Femur (tissue), 1 donor: ENCODE measurements around the gene TWNK.

Experiments
- DNase-seq: peaks from one replicate; pipeline ENCODE4 v3.0.0-alpha.2; 2017

TWNK gene

DNA sequence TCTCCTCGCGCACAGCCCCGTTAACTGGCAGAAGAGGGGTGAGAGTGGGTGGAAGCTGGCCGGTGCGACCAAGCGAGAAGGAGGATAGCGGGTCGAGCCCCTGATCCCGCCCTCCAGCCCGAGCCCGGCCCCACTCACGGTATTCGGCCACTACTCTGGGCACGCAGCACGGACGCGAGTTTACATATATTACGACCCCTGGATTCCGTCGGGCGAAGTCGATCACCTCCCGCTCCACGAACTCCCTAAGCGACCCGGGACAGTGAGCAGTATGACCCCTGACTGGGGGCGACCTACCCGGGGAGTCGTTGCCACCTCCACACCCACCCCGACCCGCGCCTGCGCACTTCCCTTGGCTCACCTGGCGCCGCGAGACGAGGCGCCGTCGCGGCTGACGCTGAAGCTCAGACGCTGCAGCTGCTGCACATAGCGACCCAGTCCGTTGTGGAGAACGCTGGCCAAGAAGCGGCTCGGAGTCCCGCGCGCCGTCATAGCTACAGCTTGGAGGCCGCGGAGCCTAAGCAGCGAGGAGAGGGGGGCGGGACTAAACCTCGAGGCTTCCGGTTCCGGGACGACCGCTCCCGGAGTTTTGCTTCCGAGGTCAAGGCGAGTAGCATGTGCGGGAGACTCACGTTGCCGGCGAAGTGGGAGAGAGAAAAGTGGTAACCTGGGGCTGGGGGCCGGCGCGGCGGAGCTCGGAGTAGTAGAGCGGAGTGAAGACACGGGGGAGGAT lies at the start of gene TWNK, which contains the start of gene MRPL43:
TWNK (plus strand) TSS at position 592 of the 733 bp plus-strand sequence. CDS start 668 bp downstream, outside the sequence.
MRPL43 (minus strand) TSS at position 546 of the 733 bp plus-strand sequence; CDS start at position 492, 54 bp downstream.
- DNase-seq: peak; percentile 91

DNA sequence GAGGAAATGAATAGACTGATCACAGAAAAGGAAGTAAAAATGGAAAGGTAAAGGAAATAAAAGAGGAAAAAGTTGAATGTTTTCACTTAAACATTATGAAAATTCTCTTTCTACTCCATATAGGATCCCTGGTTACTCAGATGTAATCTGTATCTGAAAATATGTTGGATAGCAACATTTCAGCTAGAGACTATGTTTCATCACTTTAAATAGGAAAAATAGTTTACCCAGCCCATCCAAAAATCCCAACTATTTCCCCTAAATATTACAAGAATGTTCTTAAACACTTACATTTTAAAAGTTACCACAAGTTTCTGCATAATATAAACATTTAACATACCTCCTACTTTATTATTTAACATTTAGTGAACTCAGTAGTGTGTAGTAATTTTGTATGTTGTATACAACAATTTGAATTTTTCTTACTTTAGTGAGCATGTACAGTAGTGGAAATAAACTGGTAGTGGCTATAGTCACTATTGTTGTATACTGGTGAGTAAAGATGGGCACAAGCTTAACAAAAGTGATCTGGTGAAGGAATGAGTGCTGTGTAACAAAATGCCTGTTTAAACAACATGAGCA lies 47.5 kb upstream of the TWNK start:
- DNase-seq: no peak

GRCh38 chr10:100942229-100942628 lies 45.1 kb upstream of the TWNK start:
- DNase-seq: no peak

DNA sequence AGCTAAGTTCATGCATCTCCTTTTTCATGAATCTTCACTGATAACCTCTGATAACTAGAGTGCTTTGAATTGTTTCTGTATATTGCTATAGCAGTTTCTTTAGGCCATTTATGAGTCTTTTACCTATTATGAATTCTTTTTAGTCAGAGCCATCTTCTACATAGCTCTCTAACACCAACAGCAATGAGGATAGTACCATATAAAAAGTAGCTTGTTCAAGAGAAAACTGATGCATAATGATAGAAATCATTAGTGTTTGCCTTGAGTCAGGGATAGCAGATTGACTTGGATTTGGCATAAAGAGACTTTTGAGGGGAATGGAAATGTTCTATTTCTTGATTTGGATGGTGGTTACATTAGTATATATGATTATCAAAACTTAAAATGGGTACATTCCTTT lies 43.8 kb upstream of the TWNK start:
- no peak for DNase-seq

DNA sequence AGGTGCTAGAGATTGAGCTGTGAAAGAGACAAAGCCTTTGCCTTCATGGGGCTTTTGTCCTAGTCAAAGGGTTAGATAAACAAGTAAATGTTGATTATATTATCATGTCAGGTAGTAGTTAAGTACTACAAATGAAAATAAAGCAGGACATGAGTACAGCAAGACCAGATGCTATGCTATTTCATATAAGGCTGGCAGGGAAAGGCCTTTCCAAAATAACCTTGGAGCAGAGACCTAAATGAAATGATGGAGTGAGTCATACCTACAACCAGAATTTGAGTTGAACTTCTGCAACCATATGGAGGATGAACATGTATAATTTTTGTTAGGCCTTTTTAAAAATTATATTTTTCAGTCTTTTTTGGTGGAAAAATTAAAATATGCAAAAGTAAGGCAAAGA lies 41.6 kb upstream of the TWNK start:
- no peak for DNase-seq

DNA sequence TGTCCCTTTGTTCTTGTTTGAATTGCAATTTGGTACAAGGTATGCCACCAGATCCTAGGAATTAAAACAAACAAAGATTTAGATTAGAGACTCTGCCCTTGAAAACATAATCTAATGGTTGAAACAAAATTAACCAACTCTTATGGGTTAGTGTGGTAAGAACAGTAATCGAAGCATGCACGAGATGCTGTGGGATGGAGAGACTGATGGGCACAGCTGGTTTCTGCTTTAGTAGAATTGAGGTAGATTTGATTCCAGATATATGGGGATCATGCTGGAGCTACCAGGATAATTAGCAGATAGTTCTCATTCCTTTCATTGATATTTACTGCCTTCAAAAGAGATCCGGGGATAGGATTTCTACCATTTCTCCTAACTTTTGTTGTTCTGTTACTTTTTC lies 38.4 kb upstream of the TWNK start:
- no peak for DNase-seq

DNA sequence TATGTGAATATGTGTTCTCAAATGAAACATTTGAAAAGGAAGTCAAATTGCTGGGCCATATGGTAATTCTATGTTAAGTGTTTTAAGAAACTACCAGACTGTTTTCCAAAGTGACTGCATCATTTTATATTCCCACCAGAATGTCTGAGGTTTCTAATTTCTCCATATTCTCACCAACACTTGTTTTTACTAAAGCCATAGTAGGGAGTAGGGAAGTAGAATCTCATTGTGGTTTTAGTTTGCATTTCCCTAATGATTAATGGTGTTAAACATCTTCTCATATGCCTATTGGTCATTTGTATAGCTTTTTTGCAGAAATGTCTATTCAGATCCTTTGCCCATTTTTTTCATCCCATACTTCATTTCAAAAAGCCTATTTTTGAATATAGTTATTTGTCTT lies 27.1 kb upstream of the TWNK start:
- no peak for DNase-seq

- DNase-seq: no peak
Observed at GRCh38 chr10:100962351-100963080, 24.8 kb upstream of the TWNK start.

DNA sequence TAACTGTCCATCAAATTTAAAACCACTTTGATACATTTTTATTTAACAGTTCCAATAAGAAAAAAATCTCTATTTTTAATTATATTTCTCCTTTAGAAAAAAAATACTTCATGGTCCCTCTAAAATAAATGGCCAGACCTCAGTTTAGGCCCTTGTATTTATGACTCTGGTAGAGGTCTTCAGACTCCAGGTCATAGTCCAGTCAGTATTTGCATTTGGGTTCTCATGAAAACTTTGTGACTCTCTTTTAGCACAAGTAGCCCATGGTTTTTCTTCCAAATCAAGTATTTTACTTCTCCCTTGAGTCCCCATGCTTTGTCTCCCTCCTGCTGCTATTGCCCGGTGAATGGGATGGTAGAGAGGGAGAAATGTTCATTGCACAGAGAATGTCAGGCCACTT lies 23.5 kb upstream of the TWNK start:
- no peak for DNase-seq

GRCh38 chr10:100965820-100966219 lies 21.5 kb upstream of the TWNK start:
- DNase-seq: no peak

DNA sequence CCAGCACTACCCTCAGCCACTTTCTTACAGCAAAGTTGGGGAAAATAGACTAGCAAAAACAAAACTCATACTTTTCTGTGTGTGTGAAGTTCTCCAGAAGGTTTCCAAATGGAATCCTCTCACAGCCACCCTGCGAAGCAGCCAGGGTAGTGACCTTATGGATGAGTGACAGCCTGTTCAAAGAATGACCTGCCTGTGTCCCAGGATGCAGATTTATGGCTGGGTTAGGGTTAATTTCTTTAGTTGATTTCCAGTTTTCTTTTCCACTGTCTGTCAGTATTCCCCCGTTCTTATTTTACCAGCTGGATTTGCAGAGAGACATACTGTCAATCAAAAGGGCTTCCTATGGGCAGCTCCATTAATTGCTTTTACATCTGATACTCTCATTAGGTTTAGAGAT lies 20.5 kb upstream of the TWNK start:
- DNase-seq: no peak

GRCh38 chr10:100967332-100967731 lies 20.0 kb upstream of the TWNK start:
- no peak for DNase-seq

- no peak for DNase-seq
Observed at GRCh38 chr10:100968062-100968736, 19.1 kb upstream of the TWNK start.

DNA sequence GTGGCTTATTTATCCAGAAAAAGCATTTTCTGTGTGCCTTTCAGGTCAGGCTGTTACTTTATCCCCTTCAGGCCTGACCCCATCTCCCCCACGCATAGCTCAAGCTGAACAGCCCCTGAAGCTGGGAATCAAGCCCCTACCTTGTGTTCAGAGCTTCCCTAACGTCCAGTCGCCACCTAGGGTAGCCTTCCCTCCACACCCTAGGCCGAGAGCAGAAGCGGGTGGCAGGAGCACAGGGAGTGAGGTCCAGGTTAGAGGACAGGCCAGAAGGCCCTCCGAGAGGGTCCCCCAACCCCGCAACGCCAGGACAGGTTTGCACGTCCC lies 18.5 kb upstream of the TWNK start:
- DNase-seq: no peak

GRCh38 chr10:100969187-100970075 lies 17.9 kb upstream of the TWNK start, which contains the start of gene SEMA4G:
Gene SEMA4G, plus strand, starts transcription at chr10:100969504. Its CDS starts 3,409 bp downstream, at chr10:100972913.
- peak; percentile 59 for DNase-seq

- no peak for DNase-seq
Observed at GRCh38 chr10:100970076-100970913, 17.0 kb upstream of the TWNK start.

DNA sequence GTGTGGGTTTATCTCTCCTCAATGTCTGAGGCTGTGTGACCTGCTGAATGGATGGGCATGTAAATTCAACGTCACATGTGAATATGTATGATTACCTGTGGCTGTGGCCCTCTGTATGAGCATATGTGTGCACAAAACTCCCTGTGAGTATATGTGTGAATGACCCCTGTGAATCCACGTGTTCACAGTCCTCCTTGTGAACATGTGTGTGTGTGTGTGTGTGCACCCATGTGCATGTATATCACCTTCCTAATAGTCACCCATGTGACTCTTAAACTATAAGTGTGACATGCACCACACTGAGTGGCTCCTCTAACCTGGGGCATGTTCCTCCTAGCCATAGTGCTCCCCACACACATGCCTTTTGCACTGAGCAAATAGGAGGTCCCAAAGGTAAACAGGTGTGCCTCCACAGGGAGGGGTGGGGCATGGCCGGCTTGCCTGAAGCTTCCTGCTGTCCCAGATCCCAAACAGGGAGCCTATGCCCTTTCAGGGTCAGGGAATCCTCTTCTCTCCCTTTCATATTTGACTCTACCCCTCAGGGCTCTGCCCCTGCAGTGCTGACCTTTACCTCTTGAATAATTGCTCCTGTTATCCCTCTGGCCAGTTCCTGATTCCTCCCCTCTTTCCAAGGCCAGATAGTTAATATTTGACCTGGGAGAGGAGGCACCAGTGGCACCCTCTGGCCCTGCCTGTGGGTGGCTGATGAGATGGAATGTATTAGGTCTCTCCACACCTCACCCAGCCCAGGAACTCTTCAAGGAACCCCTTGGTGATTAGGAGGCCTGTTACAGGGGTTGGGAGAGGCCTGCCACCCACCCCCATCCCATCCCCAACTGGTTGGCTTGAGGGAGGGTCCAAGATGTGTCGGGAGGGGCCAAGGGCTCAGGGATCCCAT lies 16.2 kb upstream of the TWNK start:
- DNase-seq: no peak

GRCh38 chr10:100972115-100972903 lies 15.0 kb upstream of the TWNK start:
- no peak for DNase-seq

DNA sequence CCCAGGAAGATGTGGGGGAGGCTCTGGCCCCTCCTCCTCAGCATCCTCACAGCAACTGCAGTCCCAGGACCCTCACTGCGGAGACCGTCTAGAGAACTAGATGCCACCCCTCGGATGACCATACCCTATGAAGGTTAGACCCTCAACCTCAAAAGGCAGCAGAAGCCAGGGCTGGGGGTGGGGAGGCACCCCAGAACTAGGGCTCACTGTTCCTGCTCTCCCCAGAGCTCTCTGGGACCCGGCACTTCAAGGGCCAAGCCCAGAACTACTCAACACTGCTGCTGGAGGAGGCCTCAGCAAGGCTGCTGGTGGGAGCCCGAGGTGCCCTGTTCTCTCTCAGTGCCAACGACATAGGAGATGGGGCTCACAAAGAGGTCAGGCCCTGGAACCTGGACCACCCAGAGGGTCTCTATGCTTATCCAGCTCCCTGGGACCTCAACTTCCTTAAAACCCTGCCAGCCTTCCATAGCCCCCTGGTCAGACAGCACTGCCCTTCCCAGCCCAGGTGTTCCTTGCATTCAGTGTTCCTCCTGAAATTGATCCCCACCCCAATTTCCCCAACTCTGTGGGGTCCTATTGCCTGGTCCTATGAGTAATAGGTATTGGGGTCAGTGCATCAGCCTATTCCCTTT lies 14.3 kb upstream of the TWNK start:
- DNase-seq: no peak
